Prostate gland (tissue), 2 donors: ENCODE results near the gene OVOL1. TPM values are rescaled to one million over a fixed set of nuclear protein-coding genes. Genes with fewer than 3 reads are reported as not detected.

Experiments used
- DNase-seq: peaks from one replicate; pipeline ENCODE4 v3.0.0-alpha.2; 2019; ENCODE audit warnings: low spot score
- H3K27ac ChIP-seq, 2 donors: fragments of 200-600 bp; sonication (generic); 2 replicates each; pipeline ENCODE4 v1.5.1; 2017 to 2019
- H3K27me3 ChIP-seq: fragments of 200-600 bp; sonication (generic); replicated peaks from 2 replicates; pipeline ENCODE4 v1.5.1; 2019; ENCODE audit not compliant: insufficient read depth
- H3K36me3 ChIP-seq, 2 donors: fragments of 200-600 bp; sonication (generic); 1 replicate in 1 of 2; 2 replicates in 1 of 2; pipeline versions ENCODE4 v1.5.1 to v1.8.1; 2017 to 2019
- H3K4me1 ChIP-seq: fragments of 200-600 bp; sonication (generic); replicated peaks from 2 replicates; pipeline ENCODE4 v1.5.1; 2019
- H3K4me3 ChIP-seq, 2 donors: fragments of 200-600 bp; sonication (generic); 2 replicates each; pipeline ENCODE4 v1.5.1; 2017 to 2019
- H3K9me3 ChIP-seq: fragments of 200-600 bp; sonication (generic); 2 replicates; pipeline ENCODE4 v1.5.1; 2017
- POLR2A ChIP-seq: fragments of 450-650 bp; IDR thresholded peaks from one replicate; pipeline ENCODE4 v1.6.1; 2016; ENCODE audit warnings: antibody characterized with exemption, mild to moderate bottlenecking
- POLR2AphosphoS5 ChIP-seq: sonication (generic); formaldehyde crosslinking; IDR thresholded peaks from one replicate; pipeline ENCODE4 v1.6.1; 2017; ENCODE audit warnings: antibody characterized with exemption
- WGBS: methylation state at CpG from one replicate; pipeline ENCODE4 v1.1.5; 2018; 5-methylcytosine and 5-hydroxymethylcytosine counted together
- intact Hi-C: fragments of 100-400 bp; cut with DNase I; formaldehyde crosslinking; loops from one replicate; pipeline ENCODE4 v1.14.2; 2022
- total RNA-seq, 2 donors: library from RNA; depleted of rRNA; stranded (reverse); fragments of >200 nt; gene quantifications; one replicate each; pipeline ENCODE4 v1.1.0, GENCODE V29; 2016
- TF ChIP-seq, protein P1 (sequence below), 4 experiments: fragments of 200-600 bp in 2 of 4; fragments of 450-650 bp in 2 of 4; sonication (generic) in 2 of 4; IDR thresholded peaks; 1 replicate in 3 of 4; 2 replicates in 1 of 4; pipeline ENCODE4 v1.5.1; 2016 to 2019; ENCODE audit warnings: antibody characterized with exemption in 4 of 4, mild to moderate bottlenecking in 2 of 4, moderate library complexity in 2 of 4

OVOL1 gene
- total RNA-seq, 2 donors from 2014 or later = 2.7 to 8.5 TPM

DNA sequence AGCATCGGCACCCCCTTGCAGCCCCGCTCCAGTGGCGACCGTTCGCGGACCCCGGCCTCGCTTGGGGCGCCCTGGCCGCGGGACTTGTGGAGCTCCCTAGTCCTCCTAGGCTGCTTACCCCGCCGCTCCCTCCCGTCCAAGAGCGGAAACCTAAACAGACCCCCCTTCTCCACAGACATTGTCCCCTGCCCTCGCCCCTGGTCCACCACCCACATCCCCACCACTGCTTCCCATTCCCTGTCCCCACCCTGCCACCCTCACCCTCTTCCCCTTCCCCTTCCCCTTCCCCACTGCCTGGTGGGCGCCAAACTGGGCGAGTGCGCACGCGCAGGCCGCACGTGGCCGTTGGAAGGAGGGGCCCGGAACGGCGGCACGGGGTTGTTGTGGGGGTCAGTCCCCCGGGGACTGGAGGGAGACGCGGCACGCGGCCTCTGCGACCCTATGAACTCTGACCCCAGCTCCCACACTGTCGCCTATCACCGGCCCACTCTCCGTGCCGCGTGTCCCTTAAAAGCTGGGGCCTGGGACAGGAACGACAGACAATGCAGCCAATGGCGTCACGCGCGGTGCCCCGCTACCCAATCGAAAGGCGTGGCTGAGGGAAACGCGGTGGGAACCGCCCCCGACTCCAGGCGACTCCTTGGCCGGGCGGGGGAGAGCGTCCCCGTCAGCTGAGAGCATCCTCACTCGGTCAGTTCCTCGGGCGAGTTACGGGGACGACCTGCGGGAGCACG, 46.6 kb downstream of the OVOL1 start, which contains the start of gene SNX32:
SNX32 (plus strand) TSS at position 667 of the 734 bp plus-strand sequence. CDS start 103 bp downstream, outside the sequence.
- under 1% methylated on average over 59 of the region's 63 CpGs for WGBS
- Histone ChIP-seq H3K4me1 (no peaks in the 10 kb centered on the region), H3K27ac (no peak within 1 kb of the TSS), H3K36me3 (no peaks in the 10 kb centered on the region), H3K4me3 (peak within 1 kb of the TSS; percentile 43 to 49), H3K9me3 (no peaks in the 10 kb centered on the region), H3K27me3 (no peaks in the 10 kb centered on the region)
- peak; percentile 92 for DNase-seq
- TF ChIP-seq POLR2A (no peak), POLR2AphosphoS5 (peak; percentile 91)
- TF ChIP-seq, protein P1, sequence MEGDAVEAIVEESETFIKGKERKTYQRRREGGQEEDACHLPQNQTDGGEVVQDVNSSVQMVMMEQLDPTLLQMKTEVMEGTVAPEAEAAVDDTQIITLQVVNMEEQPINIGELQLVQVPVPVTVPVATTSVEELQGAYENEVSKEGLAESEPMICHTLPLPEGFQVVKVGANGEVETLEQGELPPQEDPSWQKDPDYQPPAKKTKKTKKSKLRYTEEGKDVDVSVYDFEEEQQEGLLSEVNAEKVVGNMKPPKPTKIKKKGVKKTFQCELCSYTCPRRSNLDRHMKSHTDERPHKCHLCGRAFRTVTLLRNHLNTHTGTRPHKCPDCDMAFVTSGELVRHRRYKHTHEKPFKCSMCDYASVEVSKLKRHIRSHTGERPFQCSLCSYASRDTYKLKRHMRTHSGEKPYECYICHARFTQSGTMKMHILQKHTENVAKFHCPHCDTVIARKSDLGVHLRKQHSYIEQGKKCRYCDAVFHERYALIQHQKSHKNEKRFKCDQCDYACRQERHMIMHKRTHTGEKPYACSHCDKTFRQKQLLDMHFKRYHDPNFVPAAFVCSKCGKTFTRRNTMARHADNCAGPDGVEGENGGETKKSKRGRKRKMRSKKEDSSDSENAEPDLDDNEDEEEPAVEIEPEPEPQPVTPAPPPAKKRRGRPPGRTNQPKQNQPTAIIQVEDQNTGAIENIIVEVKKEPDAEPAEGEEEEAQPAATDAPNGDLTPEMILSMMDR (IDR thresholded peaks at IDR 0.05) = no peak
- intact Hi-C loops = loop anchor here (5.0 kb wide), 1 partner anchor 126 kb away; no protein-coding TSS in a partner anchor

DNA sequence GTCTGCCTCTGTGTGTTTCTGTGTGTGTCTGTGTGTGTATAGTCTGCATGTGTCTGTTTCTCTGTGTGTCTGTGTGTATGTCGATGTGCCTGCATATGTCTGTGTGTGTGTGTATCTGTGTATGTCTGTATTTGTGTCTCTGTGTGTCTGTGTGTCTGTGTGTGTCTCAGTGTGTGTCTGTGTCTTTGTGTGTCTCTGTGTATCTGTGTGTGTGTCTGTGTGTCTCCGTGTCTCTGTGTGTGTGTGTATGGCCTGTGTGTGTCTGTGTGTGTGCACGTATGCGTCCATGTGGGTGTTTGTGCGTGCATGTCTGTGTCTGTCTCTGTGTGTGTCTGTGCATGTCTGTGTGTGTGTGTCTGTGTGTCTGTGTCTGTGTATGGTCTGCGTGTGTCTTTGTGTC, 47.3 kb downstream of the OVOL1 start:
- TF ChIP-seq POLR2A = no peak
- TF ChIP-seq POLR2AphosphoS5 = no peak
- TF ChIP-seq, protein P1 (IDR thresholded peaks at IDR 0.05) = no peak
- no peaks in the 10 kb centered on the region for H3K4me1 ChIP-seq
- no peaks in the 10 kb centered on the region for H3K27me3 ChIP-seq
- no peaks in the 10 kb centered on the region for H3K36me3 ChIP-seq
- H3K9me3 ChIP-seq = no peaks in the 10 kb centered on the region
- intact Hi-C loops = loop anchor here (5.0 kb wide), 1 partner anchor 127 kb away; no protein-coding TSS in a partner anchor
- no peak overlapping the region for H3K27ac ChIP-seq
- H3K4me3 ChIP-seq = peak overlapping the region; percentile 43 to 49
- 52% methylated on average over 6 of the region's 6 CpGs for WGBS
- no peak for DNase-seq

DNA sequence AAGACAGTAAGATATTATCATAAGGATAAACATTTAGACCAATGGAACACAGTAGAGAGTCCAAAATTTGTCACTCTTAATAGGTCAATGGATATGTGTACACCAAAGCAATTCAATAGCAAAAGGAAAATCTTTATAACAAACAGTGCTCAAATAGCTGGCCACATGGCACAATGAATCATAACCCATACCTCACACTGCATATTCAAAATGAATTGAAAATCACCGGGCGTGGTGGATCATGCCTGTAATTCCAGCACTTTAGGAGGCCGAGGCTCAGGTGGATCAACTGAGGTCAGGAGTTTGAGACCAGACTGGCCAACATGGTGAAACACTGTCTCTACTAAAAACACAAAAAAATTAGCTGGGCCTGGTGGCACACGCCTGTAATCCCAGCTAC, 55.3 kb downstream of the OVOL1 start:
- H3K27ac ChIP-seq = no peak overlapping the region
- TF ChIP-seq POLR2AphosphoS5 = no peak
- TF ChIP-seq, protein P1 (IDR thresholded peaks at IDR 0.05) = no peak
- no peak for TF ChIP-seq POLR2A
- H3K9me3 ChIP-seq = no peaks in the 10 kb centered on the region
- no peaks in the 10 kb centered on the region for H3K36me3 ChIP-seq
- DNase-seq = no peak
- intact Hi-C loops = no loop called here
- WGBS = 90% methylated on average over 4 of the region's 4 CpGs
- H3K4me3 ChIP-seq = no peak overlapping the region
- no peaks in the 10 kb centered on the region for H3K4me1 ChIP-seq
- no peaks in the 10 kb centered on the region for H3K27me3 ChIP-seq

DNA sequence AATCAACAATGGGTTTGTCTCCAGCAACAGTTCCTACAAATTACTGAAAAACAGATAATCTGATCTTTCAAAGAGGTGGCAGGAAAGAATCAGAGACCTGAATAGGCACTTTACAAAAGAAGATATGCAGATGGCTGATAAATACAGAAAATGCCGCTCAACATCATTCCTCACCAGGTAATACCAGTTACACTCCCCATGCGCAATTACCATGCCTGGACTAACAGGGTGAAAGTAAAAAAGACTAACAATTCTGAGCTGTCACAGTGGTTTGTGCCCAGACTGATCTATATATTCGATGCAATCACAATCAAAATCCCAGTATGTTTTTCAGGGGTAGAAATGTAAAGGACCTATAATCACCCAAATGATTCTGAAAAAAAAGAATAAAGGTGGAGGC, 56.9 kb downstream of the OVOL1 start:
- no peaks in the 10 kb centered on the region for H3K36me3 ChIP-seq
- H3K9me3 ChIP-seq = no peaks in the 10 kb centered on the region
- H3K27me3 ChIP-seq = no peaks in the 10 kb centered on the region
- no peak overlapping the region for H3K4me3 ChIP-seq
- intact Hi-C loops = no loop called here
- DNase-seq = no peak
- no peak overlapping the region for H3K27ac ChIP-seq
- H3K4me1 ChIP-seq = no peaks in the 10 kb centered on the region
- 80% methylated on average over 3 of the region's 3 CpGs for WGBS
- TF ChIP-seq POLR2AphosphoS5 (no peak), POLR2A (no peak)
- TF ChIP-seq, protein P1 (IDR thresholded peaks at IDR 0.05) = no peak
